HG03066 (cell line): ENCODE measurements around the gene CBLC.
"Not testable (repeated sequence)": the region's sequence is repeated elsewhere in the genome, so short reads cannot be mapped to it uniquely, and the experiment has no call there.

Source experiments
- ATAC-seq: cut with Tn5 transposase; IDR thresholded peaks from one replicate; pipeline ENCODE4 v1.9.1; 2021; ENCODE audit warnings: low read depth; ENCODE audit not compliant: unreplicated experiment

The CBLC gene

DNA sequence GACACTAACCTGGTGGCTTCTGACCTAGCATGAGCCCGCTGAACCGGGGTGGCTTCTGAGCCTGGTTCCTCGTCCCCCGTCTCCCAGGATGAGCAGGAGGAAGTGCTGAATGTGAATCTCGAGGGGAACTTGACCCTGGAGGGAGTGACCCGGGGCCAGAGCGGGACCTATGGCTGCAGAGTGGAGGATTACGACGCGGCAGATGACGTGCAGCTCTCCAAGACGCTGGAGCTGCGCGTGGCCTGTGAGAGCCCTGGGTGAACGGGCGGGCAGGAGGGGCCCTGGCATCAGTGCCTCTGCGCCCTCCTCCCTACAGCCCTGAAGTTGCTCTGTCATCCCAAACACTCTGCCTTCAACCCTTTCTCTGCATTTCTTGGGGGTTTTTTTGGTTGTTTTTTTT is 36.8 kb downstream of the CBLC start:
- no peak for ATAC-seq

DNA sequence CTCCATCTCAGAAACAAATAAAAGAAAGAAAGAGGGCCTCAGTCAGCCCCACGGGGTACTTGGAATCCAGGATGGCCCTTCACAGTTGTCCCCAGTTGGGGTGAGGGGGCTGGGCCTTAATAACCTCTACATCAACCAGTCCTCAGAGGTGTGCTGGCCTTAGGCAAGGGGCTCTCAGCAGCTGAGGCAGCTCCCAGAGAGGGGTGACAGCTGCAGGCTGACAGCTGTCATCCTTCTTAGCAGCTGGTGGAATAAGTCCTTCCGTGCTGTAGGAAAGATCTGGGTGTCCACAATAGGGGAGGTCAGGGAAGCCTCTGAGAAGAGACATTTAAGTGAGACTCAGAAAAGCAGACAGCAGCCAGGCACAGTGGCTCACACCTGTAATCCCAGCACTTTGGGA is 38.6 kb downstream of the CBLC start:
- no peak for ATAC-seq

DNA sequence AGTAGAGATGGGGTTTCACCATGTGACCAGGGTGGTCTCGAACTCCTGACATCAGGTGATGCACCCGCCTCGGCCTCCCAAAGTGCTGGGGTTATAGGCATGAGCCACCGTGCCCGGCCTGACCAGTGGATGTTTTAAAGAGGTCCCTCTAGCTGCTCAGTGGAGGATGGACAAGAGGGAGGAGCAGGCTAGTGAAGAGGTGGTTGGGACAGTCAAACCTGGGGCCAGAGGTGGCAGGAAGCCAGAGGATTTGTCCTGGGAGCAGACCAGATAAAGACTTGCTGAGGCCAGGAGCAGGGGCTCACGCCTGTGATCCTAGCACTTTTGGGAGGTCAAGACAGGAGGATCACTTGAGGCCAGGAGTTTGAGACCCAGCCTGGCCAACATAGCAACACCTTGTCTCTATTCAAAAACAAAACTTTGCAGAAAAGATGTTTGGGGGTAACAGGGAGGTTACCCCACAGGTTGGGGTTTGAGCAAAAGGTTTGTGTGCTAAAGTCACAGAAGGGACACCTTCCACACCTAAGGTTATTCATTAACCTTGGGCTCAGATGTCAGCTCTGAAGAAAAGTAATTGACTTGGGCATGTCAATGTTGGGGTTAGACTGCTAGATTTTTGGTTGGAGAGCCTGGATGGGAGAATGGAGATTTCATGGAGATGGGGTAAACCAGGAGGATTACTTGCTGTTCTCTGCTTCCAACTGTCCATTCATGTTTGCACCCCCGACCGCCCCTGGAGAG is 40.2 kb downstream of the CBLC start:
- no peak for ATAC-seq

DNA sequence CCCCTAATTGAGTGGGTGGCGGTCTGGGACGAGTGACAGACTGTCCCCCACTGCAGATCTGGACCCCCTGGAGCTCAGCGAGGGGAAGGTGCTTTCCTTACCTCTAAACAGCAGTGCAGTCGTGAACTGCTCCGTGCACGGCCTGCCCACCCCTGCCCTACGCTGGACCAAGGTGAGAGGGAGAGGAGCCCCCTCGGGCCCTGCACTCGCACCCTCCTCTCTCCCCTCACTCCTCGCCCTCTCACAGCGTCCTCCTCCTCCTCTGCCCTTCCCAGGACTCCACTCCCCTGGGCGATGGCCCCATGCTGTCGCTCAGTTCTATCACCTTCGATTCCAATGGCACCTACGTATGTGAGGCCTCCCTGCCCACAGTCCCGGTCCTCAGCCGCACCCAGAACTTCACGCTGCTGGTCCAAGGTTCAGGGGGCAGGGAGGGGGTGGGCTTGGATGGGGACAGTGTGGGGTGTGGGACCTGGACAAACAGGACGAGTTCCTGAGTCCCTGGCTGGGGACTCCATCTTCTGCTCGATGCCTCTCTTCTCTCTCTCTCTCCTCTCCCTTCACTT is 40.9 kb downstream of the CBLC start:
- no peak for ATAC-seq

DNA sequence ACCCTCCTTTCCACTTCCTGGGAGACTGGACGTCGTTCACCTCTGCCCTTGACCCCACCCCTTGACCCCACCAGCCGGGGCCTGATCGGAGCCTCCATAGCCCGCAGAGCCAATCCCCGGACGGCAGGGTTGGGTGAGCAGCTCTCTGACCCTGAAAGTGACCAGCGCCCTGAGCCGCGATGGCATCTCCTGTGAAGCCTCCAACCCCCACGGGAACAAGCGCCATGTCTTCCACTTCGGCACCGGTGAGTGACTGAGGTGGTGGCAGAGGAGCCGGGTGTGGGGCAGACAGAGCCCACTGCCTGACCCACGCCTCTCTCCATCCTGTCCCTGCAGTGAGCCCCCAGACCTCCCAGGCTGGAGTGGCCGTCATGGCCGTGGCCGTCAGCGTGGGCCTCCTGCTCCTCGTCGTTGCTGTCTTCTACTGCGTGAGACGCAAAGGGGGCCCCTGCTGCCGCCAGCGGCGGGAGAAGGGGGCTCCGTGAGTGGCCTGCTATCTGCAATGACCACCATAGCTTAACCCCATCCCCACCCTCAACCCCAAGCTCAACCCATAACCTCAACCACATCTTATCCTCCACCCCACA is 41.6 kb downstream of the CBLC start:
- no peak for ATAC-seq

DNA sequence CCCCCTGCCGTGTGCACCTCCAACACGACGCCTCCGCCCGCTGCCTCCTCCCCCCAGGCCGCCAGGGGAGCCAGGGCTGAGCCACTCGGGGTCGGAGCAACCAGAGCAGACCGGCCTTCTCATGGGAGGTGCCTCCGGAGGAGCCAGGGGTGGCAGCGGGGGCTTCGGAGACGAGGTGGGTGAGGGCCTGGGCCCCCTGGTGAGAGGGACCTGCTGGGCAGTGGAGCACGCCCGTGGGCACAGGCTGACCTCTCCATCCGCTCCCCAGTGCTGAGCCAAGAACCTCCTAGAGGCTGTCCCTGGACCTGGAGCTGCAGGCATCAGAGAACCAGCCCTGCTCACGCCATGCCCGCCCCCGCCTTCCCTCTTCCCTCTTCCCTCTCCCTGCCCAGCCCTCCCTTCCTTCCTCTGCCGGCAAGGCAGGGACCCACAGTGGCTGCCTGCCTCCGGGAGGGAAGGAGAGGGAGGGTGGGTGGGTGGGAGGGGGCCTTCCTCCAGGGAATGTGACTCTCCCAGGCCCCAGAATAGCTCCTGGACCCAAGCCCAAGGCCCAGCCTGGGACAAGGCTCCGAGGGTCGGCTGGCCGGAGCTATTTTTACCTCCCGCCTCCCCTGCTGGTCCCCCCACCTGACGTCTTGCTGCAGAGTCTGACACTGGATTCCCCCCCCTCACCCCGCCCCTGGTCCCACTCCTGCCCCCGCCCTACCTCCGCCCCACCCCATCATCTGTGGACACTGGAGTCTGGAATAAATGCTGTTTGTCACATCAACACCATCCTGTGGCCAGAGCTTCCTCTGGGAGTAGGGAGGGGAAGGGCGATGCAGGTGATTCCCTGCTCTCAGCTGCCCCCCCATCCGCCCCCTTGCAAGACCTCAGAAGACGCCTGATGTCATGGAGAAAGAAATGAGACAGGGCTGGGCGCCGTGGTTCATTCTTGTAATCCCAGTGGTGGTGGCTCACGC is 43.2 kb downstream of the CBLC start:
- ATAC-seq, result no peak

DNA sequence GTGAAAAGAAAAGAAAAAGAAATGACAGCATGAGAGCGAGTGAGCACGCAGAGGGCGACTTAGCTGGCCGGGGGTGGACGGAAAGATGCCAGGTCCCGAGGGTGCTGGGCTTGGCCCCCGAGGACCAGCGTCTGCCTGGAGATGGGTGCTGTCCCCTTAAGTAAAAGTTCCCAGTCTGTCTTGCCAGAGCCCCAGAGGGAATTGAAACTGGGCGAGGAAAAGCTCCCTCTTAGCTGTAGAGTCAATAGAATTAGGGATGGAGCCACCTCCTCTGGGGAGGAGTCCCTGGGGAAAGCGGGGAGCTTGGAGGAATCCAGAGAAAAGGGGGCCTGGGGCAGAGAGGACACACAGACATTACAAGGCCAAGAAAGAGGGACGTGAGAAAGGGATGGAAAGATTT is 44.5 kb downstream of the CBLC start:
- no peak for ATAC-seq

DNA sequence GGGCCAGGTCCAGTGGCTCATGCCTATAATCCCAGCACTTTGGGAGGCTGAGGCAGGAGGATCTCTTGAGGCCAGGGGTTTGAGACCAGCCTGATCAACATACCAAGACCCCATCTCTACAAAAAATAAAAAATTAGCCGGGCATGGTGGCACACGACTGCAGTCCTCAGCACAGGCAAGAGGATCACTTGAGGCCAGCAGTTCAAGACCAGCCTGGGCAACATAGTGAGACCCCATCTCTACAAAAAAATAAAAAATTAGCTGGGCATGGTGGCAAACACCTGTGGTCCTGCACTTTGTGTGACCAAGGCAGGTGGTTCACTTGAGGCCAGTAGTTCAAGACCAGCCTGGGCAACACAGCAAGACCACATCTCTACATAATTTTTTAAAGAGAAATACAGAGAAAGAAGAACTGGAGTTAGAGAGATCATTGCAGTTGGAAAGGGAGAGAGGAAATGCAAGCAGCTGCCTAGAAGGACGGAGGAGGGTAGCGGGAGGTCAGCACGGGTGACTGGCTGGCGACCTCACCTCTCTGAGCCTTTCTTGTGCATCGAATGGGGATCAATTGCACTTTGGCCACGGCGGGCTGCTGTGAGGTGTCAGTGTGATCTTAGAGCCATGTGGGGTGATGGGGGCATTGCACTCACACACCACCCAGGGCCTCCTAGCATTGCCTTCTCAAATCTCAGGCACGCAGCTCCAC is 45.1 kb downstream of the CBLC start:
- ATAC-seq, result no peak

DNA sequence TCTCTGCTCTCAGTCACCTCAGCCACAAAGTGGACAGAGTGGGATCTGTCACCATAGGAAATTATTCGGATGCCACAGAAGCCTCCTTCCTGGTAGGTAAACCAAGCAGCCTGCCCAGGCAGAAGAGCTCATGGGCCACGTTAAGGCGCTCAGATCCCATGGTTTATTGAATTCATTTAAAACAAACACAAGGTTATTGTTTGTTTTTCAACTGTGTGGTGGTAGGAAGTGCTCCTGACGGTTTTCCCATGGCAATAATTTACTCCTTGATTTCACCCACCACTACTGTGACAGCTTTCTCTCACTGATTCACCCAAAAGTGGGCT is 45.6 kb downstream of the CBLC start:
- ATAC-seq, result no peak

DNA sequence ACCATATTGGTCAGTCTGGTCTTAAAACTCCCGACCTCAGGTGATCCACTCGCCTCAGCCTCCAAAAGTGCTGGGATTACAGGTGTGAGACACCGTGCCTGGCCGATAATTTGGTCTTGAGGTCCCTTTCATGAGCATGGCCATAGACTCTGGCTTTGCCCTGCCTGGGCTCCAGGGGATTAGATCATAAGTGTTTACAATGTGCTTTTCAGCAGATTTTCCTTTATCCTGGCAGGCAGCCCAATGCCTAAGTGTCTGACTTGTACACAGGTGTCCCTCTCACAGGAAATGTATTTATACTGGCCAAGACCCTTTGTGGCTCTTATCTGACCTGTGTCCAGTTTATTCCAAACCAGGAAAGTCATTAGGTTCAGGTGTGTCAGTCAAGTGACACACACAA is 47.1 kb downstream of the CBLC start:
- no peak for ATAC-seq

DNA sequence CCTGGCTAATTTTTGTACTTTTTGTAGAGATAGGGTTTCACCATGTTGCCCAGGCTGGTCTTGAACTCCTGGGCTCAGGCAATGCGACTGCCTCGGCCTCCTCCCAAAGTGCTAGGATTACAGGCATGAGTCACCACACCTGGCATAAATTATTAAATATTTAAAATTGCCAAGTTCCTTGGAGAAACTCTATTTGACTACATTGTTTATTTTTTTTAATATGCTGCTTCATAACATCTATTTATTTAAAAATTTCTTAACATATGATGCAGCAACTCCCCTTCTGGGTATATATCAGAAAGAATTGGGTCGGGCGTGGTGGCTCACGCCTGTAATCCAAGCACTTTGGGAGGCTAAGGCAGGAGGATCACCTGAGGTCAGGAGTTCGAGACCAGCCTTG is 55.2 kb downstream of the CBLC start:
- ATAC-seq, result not testable (repeated sequence)

DNA sequence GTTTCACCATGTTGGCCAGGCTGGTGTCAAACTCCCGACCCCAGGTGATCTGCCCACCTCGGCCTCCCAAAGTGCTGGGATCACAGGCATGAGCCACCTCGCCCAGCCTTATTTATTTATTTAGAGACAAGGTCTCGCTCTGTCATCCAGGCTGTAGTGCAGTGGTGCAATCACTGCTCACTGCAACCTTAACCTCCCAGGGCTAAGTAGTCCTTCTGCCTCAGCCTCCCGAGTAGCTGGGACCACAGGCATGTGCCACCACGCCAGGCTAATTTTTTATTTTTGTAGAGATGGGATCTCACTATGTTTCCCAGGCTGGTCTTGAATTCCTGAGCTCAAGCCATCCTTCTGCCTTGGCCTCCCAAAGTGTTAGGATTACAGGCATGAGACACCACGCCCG is 56.7 kb downstream of the CBLC start:
- ATAC-seq, result not testable (repeated sequence)

DNA sequence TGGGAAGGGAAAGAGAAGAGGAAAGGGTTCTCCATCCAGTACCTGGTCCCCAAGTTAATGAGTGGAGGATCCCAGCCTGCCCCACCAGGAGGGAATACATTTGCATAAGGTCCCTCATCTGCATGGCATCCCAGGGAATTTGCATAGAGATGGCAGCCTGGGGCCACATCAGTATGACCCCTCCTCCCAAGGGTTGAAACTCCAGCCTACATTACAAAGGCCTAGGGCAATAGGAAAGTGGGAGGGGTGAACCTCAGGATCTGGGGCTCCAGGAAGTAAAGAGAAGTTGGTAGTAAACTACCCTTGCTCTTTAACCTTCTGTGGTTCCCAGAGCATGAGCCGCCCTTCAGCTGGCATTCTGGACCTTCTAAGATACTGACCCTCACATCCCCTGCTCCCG is 61.6 kb downstream of the CBLC start:
- no peak for ATAC-seq

DNA sequence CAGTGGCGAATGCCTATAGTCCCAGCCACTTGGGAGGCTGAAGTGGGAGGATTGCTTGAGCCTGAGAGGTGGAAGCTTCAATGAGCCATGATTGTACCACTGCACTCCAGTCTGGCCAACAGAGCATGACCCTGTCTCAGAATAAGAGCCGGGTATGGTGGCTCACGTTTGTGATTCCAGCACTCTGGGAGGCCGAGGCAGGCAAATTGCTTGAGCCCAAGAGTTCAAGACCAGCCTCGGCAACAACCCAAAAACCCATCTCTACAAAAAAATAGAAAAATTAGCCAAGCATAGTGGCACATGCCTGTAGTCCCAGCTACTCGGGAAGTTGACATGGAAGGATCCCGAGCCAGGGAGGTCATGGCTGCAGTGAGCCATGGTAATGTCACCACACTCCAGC is 63.1 kb downstream of the CBLC start:
- ATAC-seq, result no peak

DNA sequence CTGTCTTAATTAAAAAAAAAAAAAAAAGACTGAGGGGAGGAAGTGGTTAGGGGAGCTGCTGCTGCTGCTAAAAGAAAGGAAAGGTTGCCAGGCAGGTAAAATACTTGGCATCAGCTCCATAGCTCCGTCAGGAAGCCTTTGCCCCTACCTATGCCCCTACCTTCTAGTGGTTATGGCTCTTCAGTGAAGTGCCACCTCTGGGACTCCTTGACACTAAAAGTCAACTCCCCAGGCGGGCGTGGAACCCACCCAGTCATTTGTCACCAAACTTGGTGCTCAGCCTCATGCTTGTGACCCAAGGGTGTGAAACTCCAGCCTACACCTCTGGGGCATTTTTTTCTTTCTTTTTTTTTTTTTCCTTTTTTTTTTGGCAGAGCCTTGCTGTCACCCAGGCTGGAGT is 63.5 kb downstream of the CBLC start:
- no peak for ATAC-seq

DNA sequence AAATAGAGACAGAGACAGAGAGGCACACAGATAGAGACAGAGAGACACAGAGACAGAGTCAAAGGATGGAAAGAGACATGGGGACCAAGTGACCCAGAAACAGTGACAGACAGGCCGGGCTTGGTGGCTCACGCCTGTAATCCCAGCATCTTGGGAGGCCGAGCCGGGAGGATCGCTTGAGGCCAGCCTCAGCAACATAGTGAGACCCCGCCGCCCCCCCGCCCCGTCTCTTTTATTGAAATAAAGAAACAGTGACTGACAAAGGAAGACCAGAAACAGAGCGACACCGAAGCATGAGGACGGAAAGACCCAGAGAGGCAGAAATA is 67.6 kb downstream of the CBLC start:
- ATAC-seq, result no peak

DNA sequence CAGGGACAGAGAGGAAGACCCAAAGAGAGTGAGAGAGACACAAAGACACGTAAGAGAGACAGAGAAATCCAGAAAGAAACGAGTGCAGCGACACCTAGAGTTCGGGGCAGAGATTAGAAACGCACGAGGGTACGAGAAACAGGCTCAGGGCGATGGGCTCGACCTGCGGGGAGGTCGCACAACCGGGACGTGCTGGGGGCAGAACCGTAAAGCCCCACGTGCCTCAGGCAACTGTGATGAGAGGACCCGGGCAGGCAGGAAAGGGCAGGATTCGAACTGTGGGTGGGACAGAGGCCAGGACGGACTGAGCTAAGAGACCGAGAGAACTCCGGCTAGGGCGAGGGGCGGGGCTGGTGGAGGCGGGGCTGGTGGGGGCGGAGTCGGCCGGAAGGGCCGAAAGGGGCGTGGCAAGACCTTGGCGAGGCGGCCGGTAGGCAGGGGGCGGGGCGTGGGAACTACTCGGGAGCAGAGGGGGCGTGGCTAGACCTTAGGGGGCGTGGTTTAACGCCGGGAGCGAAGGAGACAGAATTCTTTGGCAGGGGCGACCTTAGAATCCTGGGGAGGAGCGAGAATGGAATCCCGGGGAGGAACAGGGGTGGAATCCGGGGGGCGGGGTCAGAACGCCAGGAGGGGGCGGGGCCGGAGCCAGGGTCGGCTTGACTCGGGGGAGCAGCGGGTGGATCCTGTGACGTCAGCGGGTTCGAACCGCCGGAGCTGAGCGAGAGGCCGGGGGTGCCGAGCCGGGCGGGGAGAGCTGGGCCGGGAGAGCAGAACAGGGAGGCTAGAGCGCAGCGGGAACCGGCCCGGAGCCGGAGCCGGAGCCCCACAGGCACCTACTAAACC is 68.1 kb downstream of the CBLC start, which contains the start of gene NECTIN2:
TSS of gene NECTIN2 (plus strand) at position 686 of the 843 bp plus-strand sequence. CDS start 229 bp downstream, outside the sequence.
- ATAC-seq, result no peak

DNA sequence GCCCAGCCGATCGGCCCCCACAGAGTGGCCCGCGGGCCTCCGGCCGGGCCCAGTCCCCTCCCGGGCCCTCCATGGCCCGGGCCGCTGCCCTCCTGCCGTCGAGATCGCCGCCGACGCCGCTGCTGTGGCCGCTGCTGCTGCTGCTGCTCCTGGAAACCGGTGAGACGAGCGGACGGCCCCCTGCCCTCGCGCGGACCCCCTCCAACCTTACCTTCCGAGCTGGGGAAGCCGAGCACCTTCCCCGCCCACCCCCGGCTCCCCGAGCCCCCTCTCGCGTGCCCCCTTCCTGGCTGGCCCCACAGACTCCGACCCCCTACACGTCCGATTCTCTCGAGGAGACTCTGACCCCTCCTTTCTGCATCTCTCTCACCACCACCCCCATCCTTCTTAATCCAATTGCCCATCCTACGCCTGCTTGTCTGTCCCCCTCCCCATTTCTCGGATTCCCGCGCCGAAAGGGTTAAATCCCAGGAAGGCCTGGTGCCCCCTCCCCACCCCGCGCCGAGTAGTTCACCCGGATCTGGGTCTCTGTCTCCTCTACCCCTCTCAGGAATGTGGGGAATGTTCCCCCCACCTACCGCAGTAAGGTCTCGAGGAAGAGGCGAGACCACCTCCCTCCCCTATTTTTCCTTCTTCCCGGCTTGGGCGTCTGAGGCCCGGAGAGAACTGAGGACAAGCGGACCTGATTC is 68.9 kb downstream of the CBLC start:
- no peak for ATAC-seq
